ENCODE data around the gene DDI1. TPM values are rescaled to one million over a fixed set of nuclear protein-coding genes. Genes with fewer than 3 reads are reported as not detected.

DDI1 gene
- total and polyA plus RNA-seq, 2 of the 4 experiments (the other 2 are of a cell fraction), result not detected

- no CpG with 5 or more reads among the region's 4 CpGs for whole genome bisulfite sequencing, 2 experiments (ENCODE audit: extremely low coverage in 2 of 2, insufficient read length in 1 of 2)
Observed at GRCh38 chr11:104075706-104076105, 39.3 kb downstream of the DDI1 start.

More at GRCh38 chr11:104075706-104076105, 39.3 kb downstream of the DDI1 start:
- no peak overlapping the region for H3K18ac ChIP-seq (ENCODE audit: low read depth, low read length)
- H3K4me1 ChIP-seq (ENCODE audit: control insufficient read depth, insufficient read depth, low read length), result no peaks in the 10 kb centered on the region
- H2BK15ac ChIP-seq (ENCODE audit: low read depth, low read length), result no peak overlapping the region
- ATAC-seq (ENCODE audit: low read depth) (no peak), DNase-seq (no peak)
- no peak overlapping the region for H3K4ac ChIP-seq (ENCODE audit: low read depth, low read length)
- no peak overlapping the region for H2BK5ac ChIP-seq (ENCODE audit: low read depth, low read length, poor library complexity, severe bottlenecking)
- BruUV-seq (replicated peaks), result no TSS peak
- no peaks in the 10 kb centered on the region for H3K79me1 ChIP-seq (ENCODE audit: low read depth in 1 of 2, low read length in 2 of 2)
- no peak overlapping the region for H3K9ac ChIP-seq (ENCODE audit: low read depth, low read length)
- H2BK20ac ChIP-seq (ENCODE audit: low read depth, low read length), result no peak overlapping the region
- in situ Hi-C loops (cut with MboI; ENCODE audit: low sequenced_read_pairs) (no loop called here), dilution Hi-C loops (cut with HindIII; ENCODE audit: low sequenced_read_pairs, unreplicated experiment) (no loop called here), intact Hi-C loops (cut with micrococcal nuclease) (no loop called here)
- no peaks in the 10 kb centered on the region for H3K36me3 ChIP-seq (ENCODE audit: control insufficient read depth, insufficient read depth, low read length)
- H3K4me2 ChIP-seq (ENCODE audit: low read depth, low read length), result no peak overlapping the region
- H3K23ac ChIP-seq (ENCODE audit: low read depth, low read length), result no peak overlapping the region
- H4K91ac ChIP-seq (ENCODE audit: insufficient read depth, low read depth, low read length), result no peak overlapping the region
- no peaks in the 10 kb centered on the region for H4K20me1 ChIP-seq (ENCODE audit: insufficient read depth, low read length)
- H3K27me3 ChIP-seq (ENCODE audit: control insufficient read depth, insufficient read depth, low read length), result no peaks in the 10 kb centered on the region
- no peak overlapping the region for H2AK9ac ChIP-seq (replicated peaks; ENCODE audit: low read depth, low read length, poor library complexity)
- no peaks in the 10 kb centered on the region for H3K9me3 ChIP-seq (ENCODE audit: control insufficient read depth, insufficient read depth, low read length)
- H2AK5ac ChIP-seq (ENCODE audit: low read depth, low read length), result no peak overlapping the region
- no peak overlapping the region for H3K14ac ChIP-seq (replicated peaks; ENCODE audit: low read depth, low read length)
- H3K9me1 ChIP-seq (ENCODE audit: insufficient read depth, low read length), result no peaks in the 10 kb centered on the region
- H4K8ac ChIP-seq (ENCODE audit: low read depth in 2 of 2, low read length in 2 of 2), result no peak overlapping the region
- H3K4me3 ChIP-seq (ENCODE audit: insufficient read depth, low read depth, low read length), result no peak overlapping the region
- no peak overlapping the region for H2AFZ ChIP-seq (replicated peaks; ENCODE audit: low read length, poor library complexity)
- H3K56ac ChIP-seq (ENCODE audit: extremely low read depth, insufficient read depth, low read length), result no peak overlapping the region
- H2BK120ac ChIP-seq (ENCODE audit: low read depth, low read length), result no peak overlapping the region
- POLR2A ChIA-PET (ENCODE audit: unreplicated experiment), result no interaction called here
- no peak for TF ChIP-seq RFX5 (IDR thresholded peaks at IDR 0.05; ENCODE audit: low read depth, low read length)
- no peak for TF ChIP-seq POLR2A (IDR thresholded peaks at IDR 0.05; ENCODE audit: low read depth, low read length)
- no peak for TF ChIP-seq NFE2L2 (IDR thresholded peaks at IDR 0.05; ENCODE audit: low read depth, low read length)
- TF ChIP-seq CTCF (conservative IDR thresholded peaks at IDR 0.05; ENCODE audit: low read depth, low read length), result no peak
- no peak for TF ChIP-seq CHD1 (IDR thresholded peaks at IDR 0.05; ENCODE audit: low read depth, low read length)
- no peak for TF ChIP-seq FOS (IDR thresholded peaks at IDR 0.05; ENCODE audit: low read depth, low read length)
- no peak for TF ChIP-seq RCOR1 (IDR thresholded peaks at IDR 0.05; ENCODE audit: insufficient replicate concordance, low read length)
- TF ChIP-seq MAFK (IDR thresholded peaks at IDR 0.05; ENCODE audit: low read depth, low read length), result no peak
- TF ChIP-seq RAD21 (IDR thresholded peaks at IDR 0.05; ENCODE audit: low read length), result no peak
- TF ChIP-seq MXI1 (IDR thresholded peaks at IDR 0.05; ENCODE audit: borderline replicate concordance, low read depth, low read length), result no peak
- TF ChIP-seq USF2 (IDR thresholded peaks at IDR 0.05; ENCODE audit: low read depth, low read length), result no peak
- no peak for TF ChIP-seq ELK1 (IDR thresholded peaks at IDR 0.05; ENCODE audit: borderline replicate concordance, low read depth, low read length)
- no peak for TF ChIP-seq BHLHE40 (IDR thresholded peaks at IDR 0.05; ENCODE audit: low read depth, low read length)
- no peak for TF ChIP-seq MAZ (IDR thresholded peaks at IDR 0.05; ENCODE audit: borderline replicate concordance, low read depth, low read length)
- TF ChIP-seq SMC3 (IDR thresholded peaks at IDR 0.05; ENCODE audit: low read depth, low read length), result no peak
- no peak for TF ChIP-seq CEBPB (IDR thresholded peaks at IDR 0.05; ENCODE audit: low read depth, low read length)
- CTCF ChIA-PET, result no interaction called here
- no peak overlapping the region for H3K27ac ChIP-seq (ENCODE audit: insufficient read depth, low read length)
- H4K5ac ChIP-seq (ENCODE audit: low read depth, low read length), result no peak overlapping the region

All from IMR-90 (cell line).